NCI-H1417 (cell line): ENCODE measurements around the gene HTRA3.
A peak's percentile ranks its signal among the peaks of the same experiment; 100 is the strongest.

Experiments used
- DNase-seq, 3 experiments: peaks; one replicate each; lab custom pipeline; 2025; lab: John Stamatoyannopoulos, UW

HTRA3 gene

GRCh38 chr4:8308856-8309771, 39.6 kb downstream of the HTRA3 start:
- no peak for DNase-seq

- DNase-seq = no peak
These were observed 40.8 kb downstream of the HTRA3 start for GRCh38 chr4:8310306-8310705.

GRCh38 chr4:8311101-8312068, 41.8 kb downstream of the HTRA3 start:
- no peak for DNase-seq

- no peak for DNase-seq
These were observed 42.5 kb downstream of the HTRA3 start for GRCh38 chr4:8312069-8312445.

- DNase-seq = no peak
These were observed 43.4 kb downstream of the HTRA3 start for GRCh38 chr4:8312976-8313375.

- no peak for DNase-seq
These were observed 45.2 kb downstream of the HTRA3 start for GRCh38 chr4:8314691-8315255.

- peak; percentile 51 to 91 (median 79) for DNase-seq
These were observed 46.1 kb downstream of the HTRA3 start for GRCh38 chr4:8315435-8316250.

- no peak for DNase-seq
These were observed 46.8 kb downstream of the HTRA3 start for GRCh38 chr4:8316251-8316771.

GRCh38 chr4:8316911-8317351, 47.4 kb downstream of the HTRA3 start:
- no peak for DNase-seq

GRCh38 chr4:8317474-8317873, 47.9 kb downstream of the HTRA3 start:
- DNase-seq = no peak

- DNase-seq = no peak
These were observed 49.0 kb downstream of the HTRA3 start for GRCh38 chr4:8318509-8318908.

GRCh38 chr4:8319061-8319460, 49.5 kb downstream of the HTRA3 start:
- DNase-seq = no peak

GRCh38 chr4:8319731-8320385, 50.3 kb downstream of the HTRA3 start:
- no peak for DNase-seq

GRCh38 chr4:8320386-8320750, 50.8 kb downstream of the HTRA3 start:
- DNase-seq = no peak

- DNase-seq = no peak
These were observed 51.7 kb downstream of the HTRA3 start for GRCh38 chr4:8321220-8321619.

GRCh38 chr4:8321771-8322170, 52.2 kb downstream of the HTRA3 start:
- DNase-seq = no peak

- no peak for DNase-seq
These were observed 53.5 kb downstream of the HTRA3 start for GRCh38 chr4:8322794-8323704.

GRCh38 chr4:8323947-8324555, 54.5 kb downstream of the HTRA3 start:
- no peak for DNase-seq

- DNase-seq = no peak
These were observed 55.2 kb downstream of the HTRA3 start for GRCh38 chr4:8324640-8325239.
